H1 (cell line): Measurements from ENCODE around the gene HK2. TPM values are rescaled to one million over a fixed set of nuclear protein-coding genes. Genes with fewer than 3 reads are reported as not detected.
A peak's percentile ranks its signal among the peaks of the same experiment; 100 is the strongest.

ENCODE experiments used
- CTCF ChIA-PET: fragments of 300-600 bp; sonication (Branson Sonifier 250); formaldehyde crosslinking; loops from one replicate; lab custom pipeline; 2021; ENCODE audit not compliant: partially characterized antibody; lab: Charles Lee
- POLR2A ChIA-PET: fragments of 300-600 bp; sonication (Branson Sonifier 250); formaldehyde crosslinking; loops from one replicate; lab custom pipeline; 2021; ENCODE audit warnings: inconsistent platforms; ENCODE audit not compliant: partially characterized antibody; lab: Charles Lee
- DNase-seq, 2 experiments: peaks; one replicate each; pipeline versions ENCODE4 v3.0.0 to v3.0.0-alpha.2; 2010 to 2022; ENCODE audit warnings: low spot score in 2 of 2, low read depth in 1 of 2, mixed read lengths in 1 of 2
- FAIRE-seq: peaks from 2 replicates; lab custom pipeline; 2011; peaks lifted over from hg19 to GRCh38; lab: Jason Lieb, UNC
- H2AFZ ChIP-seq: 2 replicates; pipeline ENCODE4 v1.8.1; 2012; ENCODE audit warnings: low read length, inconsistent platforms
- H2AK5ac ChIP-seq: 2 replicates; pipeline ENCODE4 v1.6.1; 2013; ENCODE audit warnings: low read depth, low read length
- H2BK120ac ChIP-seq: replicated peaks from 2 replicates; pipeline ENCODE3; 2013; ENCODE audit warnings: low read depth, low read length, inconsistent platforms
- H2BK12ac ChIP-seq: 2 replicates; pipeline ENCODE4 v1.6.1; 2013; ENCODE audit warnings: low read depth, low read length
- H2BK15ac ChIP-seq: 2 replicates; pipeline ENCODE4 v1.6.1; 2013; ENCODE audit warnings: low read length
- H2BK20ac ChIP-seq: 2 replicates; pipeline ENCODE4 v1.6.1; 2013; ENCODE audit warnings: low read length
- H2BK5ac ChIP-seq: 2 replicates; pipeline ENCODE4 v1.6.1; 2013; ENCODE audit warnings: low read depth, low read length
- H3K14ac ChIP-seq: 2 replicates; pipeline ENCODE4 v1.6.1; 2013; ENCODE audit warnings: inconsistent platforms; ENCODE audit not compliant: insufficient read length
- H3K18ac ChIP-seq: 2 replicates; pipeline ENCODE4 v1.6.1; 2013; ENCODE audit warnings: low read length; ENCODE audit errors: extremely low read depth
- H3K23ac ChIP-seq: 2 replicates; pipeline ENCODE4 v1.6.1; 2013; ENCODE audit warnings: inconsistent platforms; ENCODE audit not compliant: insufficient read length
- H3K23me2 ChIP-seq: 2 replicates; pipeline ENCODE4 v1.6.1; 2013; ENCODE audit warnings: low read depth, low read length
- H3K27ac ChIP-seq: 2 replicates; pipeline ENCODE4 v1.6.1; 2011; ENCODE audit warnings: low read depth, low read length, inconsistent platforms
- H3K27me3 ChIP-seq, 4 experiments: replicated peaks in 1 of 4; 1 replicate in 1 of 4; 2 replicates in 3 of 4; pipeline versions ENCODE4 v1.6.1 to v1.8.1; 2011 to 2013; ENCODE audit warnings: low read length in 3 of 4, mild to moderate bottlenecking in 3 of 4, inconsistent platforms in 2 of 4, mixed read lengths in 2 of 4, moderate library complexity in 1 of 4; ENCODE audit not compliant: control insufficient read depth in 3 of 4, insufficient read depth in 3 of 4; ENCODE audit errors: extremely low read depth in 1 of 4
- H3K36me3 ChIP-seq, 4 experiments: 2 replicates each; pipeline versions ENCODE4 v1.6.1 to v1.8.1; 2011 to 2013; ENCODE audit warnings: mild to moderate bottlenecking in 4 of 4, low read length in 3 of 4, moderate library complexity in 2 of 4, control low read depth in 1 of 4, inconsistent platforms in 1 of 4; ENCODE audit not compliant: insufficient read depth in 4 of 4, control insufficient read depth in 2 of 4
- H3K4ac ChIP-seq: replicated peaks from 2 replicates; pipeline ENCODE3; 2013; ENCODE audit warnings: low read length, low read depth, mixed read lengths, inconsistent platforms; ENCODE audit not compliant: insufficient read length
- H3K4me1 ChIP-seq, 4 experiments: replicated peaks in 1 of 4; 1 replicate in 1 of 4; 2 replicates in 3 of 4; pipeline versions ENCODE4 v1.6.1 to v1.8.1; 2011 to 2013; ENCODE audit warnings: low read length in 3 of 4, inconsistent platforms in 2 of 4, mixed read lengths in 1 of 4; ENCODE audit not compliant: insufficient read depth in 4 of 4, control insufficient read depth in 3 of 4
- H3K4me2 ChIP-seq, 2 experiments: 2 replicates each; pipeline versions ENCODE4 v1.6.1 to v1.8.1; 2011 to 2013; ENCODE audit warnings: low read depth in 2 of 2, low read length in 2 of 2, control low read depth in 1 of 2, inconsistent platforms in 1 of 2, mild to moderate bottlenecking in 1 of 2; ENCODE audit not compliant: insufficient read depth in 1 of 2
- H3K4me3 ChIP-seq, 4 experiments: fragments of 200-600, 300-600 bp in 1 of 4; sonication (generic), shearing (Covaris generic), sonication (Bioruptor Twin) in 1 of 4; 2 replicates each; pipeline versions ENCODE4 v1.5.1 to v1.8.1; 2011 to 2016; ENCODE audit warnings: low read length in 4 of 4, low read depth in 3 of 4, control low read depth in 2 of 4, inconsistent platforms in 2 of 4, mild to moderate bottlenecking in 2 of 4, mixed read lengths in 1 of 4, moderate library complexity in 1 of 4; ENCODE audit not compliant: insufficient read depth in 2 of 4; ENCODE audit errors: extremely low read depth in 1 of 4
- H3K56ac ChIP-seq: replicated peaks from 2 replicates; pipeline ENCODE3; 2013; ENCODE audit warnings: low read depth, mild to moderate bottlenecking, mixed read lengths, low read length, inconsistent platforms; ENCODE audit not compliant: insufficient read length
- H3K79me1 ChIP-seq: 2 replicates; pipeline ENCODE4 v1.6.1; 2013; ENCODE audit warnings: low read depth, low read length, control low read depth
- H3K79me2 ChIP-seq, 2 experiments: 2 replicates each; pipeline versions ENCODE4 v1.6.1 to v1.8.1; 2012 to 2013; ENCODE audit warnings: low read length in 2 of 2, mild to moderate bottlenecking in 2 of 2, inconsistent platforms in 1 of 2; ENCODE audit not compliant: insufficient read depth in 2 of 2, control insufficient read depth in 1 of 2
- H3K9ac ChIP-seq, 4 experiments: replicated peaks in 1 of 4; 1 replicate in 1 of 4; 2 replicates in 3 of 4; pipeline versions ENCODE4 v1.6.1 to v1.8.1; 2011 to 2013; ENCODE audit warnings: low read depth in 3 of 4, low read length in 3 of 4, control low read depth in 2 of 4, mild to moderate bottlenecking in 2 of 4, moderate library complexity in 2 of 4, inconsistent platforms in 1 of 4; ENCODE audit errors: extremely low read depth in 1 of 4
- H3K9me3 ChIP-seq, 2 experiments: 2 replicates each; pipeline versions ENCODE4 v1.6.1 to v1.8.1; 2012 to 2013; ENCODE audit warnings: mild to moderate bottlenecking in 2 of 2, moderate library complexity in 2 of 2, control low read depth in 1 of 2, inconsistent platforms in 1 of 2, low read depth in 1 of 2, low read length in 1 of 2, mixed read lengths in 1 of 2; ENCODE audit not compliant: insufficient read depth in 2 of 2
- H4K20me1 ChIP-seq, 2 experiments: replicated peaks in 1 of 2; 2 replicates each; pipeline versions ENCODE3 to v1.8.1; 2011 to 2013; ENCODE audit warnings: inconsistent platforms in 2 of 2, low read length in 2 of 2, mild to moderate bottlenecking in 1 of 2; ENCODE audit not compliant: insufficient read depth in 2 of 2, control insufficient read depth in 1 of 2
- H4K5ac ChIP-seq: 2 replicates; pipeline ENCODE4 v1.6.1; 2013; ENCODE audit warnings: low read length, low read depth, mixed read lengths, inconsistent platforms; ENCODE audit not compliant: insufficient read length
- H4K8ac ChIP-seq: 2 replicates; pipeline ENCODE4 v1.8.0; 2013; ENCODE audit warnings: mild to moderate bottlenecking, moderate library complexity, low read length, inconsistent platforms; ENCODE audit not compliant: insufficient read depth; ENCODE audit errors: extremely low read depth
- H4K91ac ChIP-seq: replicated peaks from 2 replicates; pipeline ENCODE3; 2013; ENCODE audit warnings: low read length, mixed read lengths, inconsistent platforms; ENCODE audit not compliant: insufficient read length
- ASH2L ChIP-seq: fragments of 200-600, 300-600 bp; sonication (generic); IDR thresholded peaks from one replicate; pipeline ENCODE4 v1.7.1; 2017; ENCODE audit warnings: low read length
- CBX8 ChIP-seq: fragments of 300-800, 300-1000 bp; sonication (generic); IDR thresholded peaks from 2 replicates; pipeline ENCODE4 v1.7.1; 2016; ENCODE audit warnings: low read depth, low read length, borderline replicate concordance
- CEBPB ChIP-seq: IDR thresholded peaks from 2 replicates; pipeline ENCODE4 v1.6.1; 2012; ENCODE audit warnings: low read depth, low read length
- CREB1 ChIP-seq: IDR thresholded peaks from 2 replicates; pipeline ENCODE4 v1.6.1; 2012; ENCODE audit warnings: inconsistent platforms
- HDAC2 ChIP-seq, 2 experiments: fragments of 300-600 bp in 1 of 2; sonication (generic) in 1 of 2; IDR thresholded peaks; 2 replicates each; pipeline ENCODE4 v1.6.1; 2011 to 2012; ENCODE audit warnings: low read depth in 2 of 2, low read length in 2 of 2, mild to moderate bottlenecking in 2 of 2, moderate library complexity in 2 of 2, borderline replicate concordance in 1 of 2, inconsistent platforms in 1 of 2
- HDAC6 ChIP-seq: IDR thresholded peaks from one replicate; pipeline ENCODE4 v1.7.1; 2012; ENCODE audit warnings: low read depth, mild to moderate bottlenecking, inconsistent platforms, low read length, moderate library complexity
- KDM5A ChIP-seq: fragments of 200-600 bp; IDR thresholded peaks from 2 replicates; pipeline ENCODE4 v1.7.1; 2012; ENCODE audit warnings: mild to moderate bottlenecking, low read length, inconsistent platforms, mixed read lengths
- RNF2 ChIP-seq: fragments of 200-900, 300-1000 bp; sonication (generic); IDR thresholded peaks from 2 replicates; pipeline ENCODE4 v1.7.1; 2016; ENCODE audit warnings: borderline replicate concordance, low read depth, mild to moderate bottlenecking, antibody characterized with exemption, low read length; ENCODE audit not compliant: poor library complexity, severe bottlenecking; ENCODE audit errors: missing control alignments
- SIN3A ChIP-seq, 2 experiments: IDR thresholded peaks in 1 of 2; conservative IDR thresholded peaks in 1 of 2; 2 replicates each; pipeline ENCODE4 v1.6.1; 2011 to 2012; ENCODE audit warnings: low read length in 2 of 2, improper control_type of control experiment in 1 of 2, low read depth in 1 of 2, mild to moderate bottlenecking in 1 of 2
- SP1 ChIP-seq: IDR thresholded peaks from 2 replicates; pipeline ENCODE4 v1.6.1; 2011; ENCODE audit warnings: low read depth, low read length
- TBP ChIP-seq: IDR thresholded peaks from 2 replicates; pipeline ENCODE4 v1.6.1; 2011; ENCODE audit warnings: low read depth, low read length, improper control_type of control experiment
- WGBS, 2 experiments: shearing (Covaris generic) in 1 of 2; methylation state at CpG; one replicate each; pipeline versions ENCODE4 v1.1.6 to v1.1.7; 2013 to 2015; ENCODE audit warnings: low lambda C conversion rate in 2 of 2, mixed read lengths in 2 of 2, inconsistent platforms in 1 of 2, low coverage in 1 of 2, missing lambda C conversion rate in 1 of 2; ENCODE audit not compliant: insufficient replicate concordance in 2 of 2, insufficient coverage in 1 of 2, insufficient read length in 1 of 2; ENCODE audit errors: extremely low coverage in 1 of 2, missing lambda C conversion rate in 1 of 2; 5-methylcytosine and 5-hydroxymethylcytosine counted together
- polyA plus RNA-seq, 7 experiments: library from polyadenylated mRNA; depleted of rRNA in 3 of 7; stranded (reverse) in 5 of 7; unstranded in 2 of 7; fragments of >200 nt in 5 of 7; fragments of 200-250 nt in 2 of 7; gene quantifications; 1 replicate in 5 of 7; 2 replicates in 1 of 7; 4 replicates in 1 of 7; pipeline versions ENCODE4 v1.2.1 to v1.2.3, GENCODE V29; 2011 to 2013; ENCODE audit warnings: missing spikeins in 2 of 7, mixed read lengths in 2 of 7
- total RNA-seq: library from RNA; stranded (reverse); fragmentation: NEBNext Ultra II Directional; extraction: Animal tissue kit (Norgen Biotek cat#: 25700); gene quantifications from 2 replicates; pipeline ENCODE4 v1.2.1, GENCODE V29; 2021

The HK2 gene
- total and polyA plus RNA-seq, 2 of the 8 experiments (the other 6 are each of a cell fraction or from before 2014, with no cell fraction given): 22.1 to 61.9 TPM

DNA sequence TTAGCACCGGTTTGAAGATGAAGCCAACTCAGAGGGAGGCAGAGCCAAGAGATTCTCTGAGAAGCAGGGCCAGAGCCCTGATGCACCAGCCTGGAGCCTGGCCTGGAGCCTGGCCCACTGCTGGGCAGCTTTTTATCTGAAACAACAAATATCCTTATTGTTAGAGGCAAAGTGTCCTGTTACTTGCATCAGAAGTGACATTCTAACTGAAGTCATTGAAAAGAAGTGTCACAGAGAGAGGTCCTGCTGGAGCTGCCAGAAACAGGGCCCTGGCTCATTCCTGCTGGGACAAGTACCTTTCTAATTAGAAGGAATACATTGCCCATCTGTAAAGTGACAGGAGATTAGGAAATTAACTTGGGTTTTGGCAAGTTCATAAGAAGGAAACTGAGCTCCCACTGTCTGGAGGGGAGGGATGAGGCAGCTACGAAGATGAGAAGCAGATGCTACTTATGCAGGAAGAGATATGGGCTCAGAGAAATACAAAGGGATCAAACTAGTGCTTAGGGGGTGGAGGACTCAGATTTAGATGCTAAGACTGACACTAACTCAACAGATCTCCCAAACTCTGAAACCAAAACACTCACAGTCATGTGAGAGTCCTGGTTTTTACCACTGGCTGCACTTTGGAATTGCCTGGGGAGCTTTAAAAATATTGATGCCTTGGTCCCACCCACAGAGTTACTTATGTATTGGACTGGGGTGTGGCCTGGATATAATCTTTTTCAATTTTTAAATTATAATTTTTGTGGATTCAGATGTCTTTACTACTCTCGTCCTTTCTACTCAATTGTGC is 11.0 kb upstream of the HK2 start:
- H3K79me1 ChIP-seq: no peaks in the 10 kb centered on the region
- H3K4me2 ChIP-seq: no peak overlapping the region
- no peak overlapping the region for H2BK15ac ChIP-seq
- H2AK5ac ChIP-seq: no peak overlapping the region
- peaks cover 0 to 5% (median 0%) of the 10 kb centered on the region in 4 experiments; a peak in 2 of 7 replicates for H3K4me1 ChIP-seq
- no peaks in the 10 kb centered on the region for H3K79me2 ChIP-seq
- no peak overlapping the region for H3K9ac ChIP-seq
- H2BK12ac ChIP-seq: no peak overlapping the region
- no peak overlapping the region for H3K23ac ChIP-seq
- H4K8ac ChIP-seq: no peak overlapping the region
- no peak overlapping the region for H3K56ac ChIP-seq
- H2BK5ac ChIP-seq: no peak overlapping the region
- no peak overlapping the region for H3K27ac ChIP-seq
- no peak overlapping the region for H2BK120ac ChIP-seq
- H3K14ac ChIP-seq: no peak overlapping the region
- H2AFZ ChIP-seq: 0 out of 2 replicates have a peak overlapping the region, but pooled peaks have one; percentile 14
- H2BK20ac ChIP-seq: no peak overlapping the region
- 66% methylated on average over 3 of the region's 3 CpGs; no CpG with 5 or more reads in 1 of the 2 experiments for WGBS, 2 experiments
- H3K23me2 ChIP-seq: no peaks in the 10 kb centered on the region
- ChIA-PET CTCF (interaction anchor here (0.6 to 6.0 kb wide), 10 partner anchors 10 to 250 kb away, joined by 3 to 33 read pairs (median 3); partner anchors contain the start of gene HK2), POLR2A (interaction anchor here (5.9 kb wide), 1 partner anchor 12 kb away, joined by 45 read pairs; the partner anchor contains the start of gene HK2)
- H3K36me3 ChIP-seq: no peaks in the 10 kb centered on the region
- no peaks in the 10 kb centered on the region; a peak in 1 of 7 replicates for H3K27me3 ChIP-seq
- DNase-seq: no peak
- no peak for FAIRE-seq
- no peak overlapping the region for H4K91ac ChIP-seq
- H3K18ac ChIP-seq: no peak overlapping the region
- H3K4me3 ChIP-seq: no peak overlapping the region
- H3K9me3 ChIP-seq: no peaks in the 10 kb centered on the region
- H3K4ac ChIP-seq: no peak overlapping the region
- H4K20me1 ChIP-seq: no peaks in the 10 kb centered on the region
- H4K5ac ChIP-seq: no peak overlapping the region
- no peak for TF ChIP-seq SP1
- TF ChIP-seq KDM5A: no peak
- TF ChIP-seq CREB1: no peak
- no peak for TF ChIP-seq TBP
- TF ChIP-seq ASH2L: no peak
- no peak for TF ChIP-seq SIN3A (conservative IDR thresholded peaks at IDR 0.05 in 1 of 2, IDR thresholded peaks at IDR 0.05 in 1 of 2; ENCODE audit: low read depth in 1 of 2, low read length in 2 of 2)
- TF ChIP-seq CEBPB: no peak
- no peak for TF ChIP-seq HDAC6
- TF ChIP-seq HDAC2 (IDR thresholded peaks at IDR 0.05; ENCODE audit: borderline replicate concordance in 1 of 2, low read depth in 2 of 2, low read length in 2 of 2): no peak
- no peak for TF ChIP-seq CBX8
- no peak for TF ChIP-seq RNF2
